ENCODE results near the gene WDR87. TPM values are rescaled to one million over a fixed set of nuclear protein-coding genes. Genes with fewer than 3 reads are reported as not detected.

The WDR87 gene
- total RNA-seq, 2 donors from 2014 or later, result not detected

DNA sequence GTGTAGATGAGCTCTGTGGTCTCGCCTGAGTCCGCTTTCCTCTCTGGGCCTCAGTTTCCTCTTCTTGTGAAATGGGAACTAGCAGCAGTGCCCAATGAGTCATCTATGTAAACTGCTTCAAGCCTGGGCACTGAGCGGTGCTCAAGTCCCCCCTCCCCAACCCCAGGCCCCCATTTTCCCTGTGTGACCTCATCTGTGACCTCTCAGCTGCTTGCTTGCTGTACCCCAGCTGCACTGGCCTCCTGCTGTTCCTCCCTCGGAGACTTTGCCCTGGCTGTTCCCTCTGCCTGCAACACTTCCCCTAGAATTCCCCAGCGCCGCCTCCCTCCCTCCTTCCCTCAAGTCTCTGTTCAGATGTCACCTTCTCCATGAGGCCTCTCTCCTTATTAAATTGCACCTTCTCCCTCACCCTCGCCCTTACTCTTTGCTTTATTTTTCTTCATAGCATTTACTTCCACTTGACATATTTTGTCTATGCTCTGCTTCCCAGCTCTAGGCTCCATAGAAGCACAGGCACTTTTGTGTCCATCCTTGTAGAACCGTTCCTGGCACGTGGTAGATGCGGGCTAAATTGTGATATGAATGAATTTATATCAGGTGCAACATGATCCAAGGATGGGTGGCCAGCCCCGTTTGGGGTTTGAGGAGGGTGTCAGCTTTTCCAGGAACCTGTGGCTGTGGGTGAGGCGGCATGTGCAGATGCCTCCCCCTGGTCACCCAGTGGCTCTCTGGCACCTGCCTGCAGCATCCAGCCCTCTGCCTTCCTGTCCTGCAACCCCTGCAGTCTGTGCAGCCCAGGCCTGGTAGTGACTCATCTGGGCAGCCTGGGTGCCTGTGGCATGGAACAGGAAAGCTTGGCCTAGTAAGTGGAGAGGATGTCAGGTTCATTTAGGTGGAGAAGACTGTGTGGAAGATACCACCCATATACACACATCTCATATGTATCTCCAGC, 26.9 kb upstream of the WDR87 start:
- Histone ChIP-seq H3K4me1 (peaks cover 74% of the 10 kb centered on the region), H3K27ac (peak overlapping the region; percentile 83 to 89 (median 88)), H3K4me3 (no peak overlapping the region), H3K27me3 (no peaks in the 10 kb centered on the region), H3K36me3 (replicated peaks in 1 of 2; ENCODE audit: insufficient read depth in 1 of 2, low read depth in 2 of 2) (no peaks in the 10 kb centered on the region), H3K9me3 (no peaks in the 10 kb centered on the region)
- TF ChIP-seq, protein P1, sequence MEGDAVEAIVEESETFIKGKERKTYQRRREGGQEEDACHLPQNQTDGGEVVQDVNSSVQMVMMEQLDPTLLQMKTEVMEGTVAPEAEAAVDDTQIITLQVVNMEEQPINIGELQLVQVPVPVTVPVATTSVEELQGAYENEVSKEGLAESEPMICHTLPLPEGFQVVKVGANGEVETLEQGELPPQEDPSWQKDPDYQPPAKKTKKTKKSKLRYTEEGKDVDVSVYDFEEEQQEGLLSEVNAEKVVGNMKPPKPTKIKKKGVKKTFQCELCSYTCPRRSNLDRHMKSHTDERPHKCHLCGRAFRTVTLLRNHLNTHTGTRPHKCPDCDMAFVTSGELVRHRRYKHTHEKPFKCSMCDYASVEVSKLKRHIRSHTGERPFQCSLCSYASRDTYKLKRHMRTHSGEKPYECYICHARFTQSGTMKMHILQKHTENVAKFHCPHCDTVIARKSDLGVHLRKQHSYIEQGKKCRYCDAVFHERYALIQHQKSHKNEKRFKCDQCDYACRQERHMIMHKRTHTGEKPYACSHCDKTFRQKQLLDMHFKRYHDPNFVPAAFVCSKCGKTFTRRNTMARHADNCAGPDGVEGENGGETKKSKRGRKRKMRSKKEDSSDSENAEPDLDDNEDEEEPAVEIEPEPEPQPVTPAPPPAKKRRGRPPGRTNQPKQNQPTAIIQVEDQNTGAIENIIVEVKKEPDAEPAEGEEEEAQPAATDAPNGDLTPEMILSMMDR (IDR thresholded peaks at IDR 0.05), result no peak
- no peak for TF ChIP-seq POLR2A (IDR thresholded peaks at IDR 0.05)
- DNase-seq, result peak in 2 of 4 donors; percentile 28 to 37
- 50 to 55% methylated on average over 12 of the region's 12 CpGs for WGBS, 2 donors
- ATAC-seq, result no peak
- intact Hi-C loops (cut with DNase I), result no loop called here

DNA sequence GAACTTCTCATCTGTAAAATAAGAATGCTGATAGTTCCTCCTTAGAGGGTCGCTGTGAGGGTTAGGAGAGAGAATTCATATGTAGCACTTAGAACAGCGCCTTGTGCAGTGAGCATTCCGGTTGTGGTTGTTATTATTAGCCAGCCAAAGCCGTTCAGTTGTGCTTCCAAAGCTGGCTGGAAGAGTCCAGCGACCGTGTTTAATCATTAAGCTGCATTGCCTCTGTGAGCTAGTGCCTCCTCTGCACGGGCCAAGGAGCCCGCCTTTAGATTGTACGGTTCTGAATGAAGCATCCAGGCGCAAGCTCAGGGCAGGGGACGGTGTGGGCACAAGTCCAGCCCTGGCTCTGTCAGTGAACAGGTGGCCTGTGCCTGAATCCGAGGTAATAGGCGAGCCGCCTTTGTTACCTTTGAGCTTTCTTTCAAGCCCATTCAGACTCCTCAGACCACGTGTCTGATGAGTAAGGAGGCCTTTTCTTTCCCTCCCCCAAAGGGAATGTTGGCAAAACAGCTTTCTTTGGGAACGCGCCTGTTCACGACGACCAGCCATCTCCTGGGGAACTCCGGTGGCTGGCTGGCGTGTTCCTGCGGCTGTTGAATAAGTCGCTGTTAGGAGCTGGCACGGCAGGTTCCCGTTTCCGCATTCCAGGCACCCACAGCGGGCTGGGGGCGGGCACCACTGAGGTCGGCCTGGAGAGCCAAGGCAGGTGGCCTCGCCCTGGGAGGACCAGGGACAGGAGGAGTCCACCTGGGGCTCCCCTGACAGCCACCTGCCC, 25.7 kb upstream of the WDR87 start:
- WGBS, 2 donors, result 3 to 15% methylated on average over 20 to 29 of the region's 30 CpGs
- intact Hi-C loops (cut with DNase I), result no loop called here
- peak overlapping the region; percentile 83 to 89 (median 88) for H3K27ac ChIP-seq

GRCh38 chr19:37930416-37930815, 24.0 kb upstream of the WDR87 start:
- Histone ChIP-seq H3K36me3 (replicated peaks in 1 of 2; ENCODE audit: insufficient read depth in 1 of 2, low read depth in 2 of 2) (no peaks in the 10 kb centered on the region), H3K9me3 (no peaks in the 10 kb centered on the region), H3K27me3 (no peaks in the 10 kb centered on the region), H3K4me3 (no peak overlapping the region), H3K27ac (peak overlapping the region in 3 of 4 donors; percentile 83 to 89 (median 89)), H3K4me1 (peaks cover 62% of the 10 kb centered on the region)
- peak in 2 of 4 donors; percentile 38 to 41 for DNase-seq
- no peak for ATAC-seq
- TF ChIP-seq, protein P1 (IDR thresholded peaks at IDR 0.05), result no peak
- TF ChIP-seq POLR2A (IDR thresholded peaks at IDR 0.05), result no peak
- WGBS, 2 donors, result 88 to 93% methylated on average over 5 of the region's 5 CpGs
- intact Hi-C loops (cut with DNase I), result no loop called here

More for the DNA sequence above, 25.7 kb upstream of the WDR87 start:
- Histone ChIP-seq H3K36me3 (replicated peaks in 1 of 2; ENCODE audit: insufficient read depth in 1 of 2, low read depth in 2 of 2) (no peaks in the 10 kb centered on the region), H3K27me3 (no peaks in the 10 kb centered on the region), H3K4me3 (no peak overlapping the region), H3K4me1 (peaks cover 73% of the 10 kb centered on the region), H3K9me3 (no peaks in the 10 kb centered on the region)
- peak; percentile 84 for ATAC-seq
- peak; percentile 85 to 92 (median 92) for DNase-seq
- TF ChIP-seq POLR2A (IDR thresholded peaks at IDR 0.05), result peak; percentile 35 to 79 (median 70)
- TF ChIP-seq, protein P1 (IDR thresholded peaks at IDR 0.05), result no peak

DNA sequence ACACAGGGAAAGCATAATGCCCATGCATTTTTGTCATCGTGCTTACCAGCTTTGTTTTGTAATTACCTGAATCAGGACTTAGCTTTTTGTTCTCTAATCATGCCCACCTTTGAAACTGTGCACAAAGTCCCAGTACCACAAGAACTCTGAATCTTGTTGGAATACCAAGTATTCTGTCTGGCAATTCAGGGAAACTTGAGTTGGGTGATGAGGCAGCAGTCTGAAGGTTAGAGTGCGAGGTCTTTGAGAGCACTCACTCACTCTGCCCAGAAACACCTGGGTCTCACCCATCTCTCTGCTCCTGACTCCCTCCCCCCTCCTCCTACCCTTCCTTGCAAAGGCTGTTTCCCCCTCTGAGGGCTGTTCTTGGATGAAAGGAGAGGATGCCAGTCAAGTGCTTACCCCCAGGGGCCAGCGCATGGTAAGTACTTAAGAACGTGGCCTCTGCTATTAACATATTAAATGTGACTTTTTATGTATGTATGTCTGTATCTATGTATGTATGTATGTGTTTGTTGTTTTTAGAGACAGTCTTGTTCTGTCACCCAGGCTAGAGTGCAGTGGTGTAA, 23.0 kb upstream of the WDR87 start:
- H3K4me3 ChIP-seq, result no peak overlapping the region
- H3K36me3 ChIP-seq (replicated peaks in 1 of 2; ENCODE audit: insufficient read depth in 1 of 2, low read depth in 2 of 2), result no peaks in the 10 kb centered on the region
- peaks cover 54% of the 10 kb centered on the region for H3K4me1 ChIP-seq
- no peak for TF ChIP-seq POLR2A (IDR thresholded peaks at IDR 0.05)
- TF ChIP-seq, protein P1 (IDR thresholded peaks at IDR 0.05), result no peak
- no peak overlapping the region for H3K27ac ChIP-seq
- ATAC-seq, result no peak
- DNase-seq, result no peak
- H3K27me3 ChIP-seq, result no peaks in the 10 kb centered on the region
- WGBS, 2 donors, result 76 to 92% methylated on average over 4 of the region's 4 CpGs
- no peaks in the 10 kb centered on the region for H3K9me3 ChIP-seq
- intact Hi-C loops (cut with DNase I), result no loop called here
